ENCODE measurements around the gene OPCML.

The OPCML gene

GRCh38 chr11:132670921-132671675, 861.2 kb downstream of the OPCML start:
- Histone ChIP-seq H3K14ac (ENCODE audit: low read length) (no peak overlapping the region), H3K18ac (ENCODE audit: low read length) (no peak overlapping the region), H4K91ac (ENCODE audit: low read depth, low read length, poor library complexity) (no peak overlapping the region), H2BK15ac (ENCODE audit: low read length) (no peak overlapping the region), H2BK120ac (ENCODE audit: low read depth, low read length) (no peak overlapping the region), H3K27ac (replicated peaks; ENCODE audit: low read length) (no peak overlapping the region), H3K4ac (ENCODE audit: low read length) (no peak overlapping the region), H3K9ac (ENCODE audit: low read depth, low read length, poor library complexity) (no peak overlapping the region), H3K27me3 (ENCODE audit: control insufficient read depth in 3 of 3, insufficient read depth in 3 of 3, low read depth in 1 of 3, low read length in 3 of 3) (no peaks in the 10 kb centered on the region), H3K9me3 (replicated peaks in 1 of 2; ENCODE audit: control insufficient read depth in 2 of 2, insufficient read depth in 1 of 2, low read depth in 1 of 2, low read length in 2 of 2) (no peaks in the 10 kb centered on the region), H2BK5ac (ENCODE audit: low read length) (no peak overlapping the region), H4K8ac (ENCODE audit: low read depth, low read length) (no peak overlapping the region), H3K23ac (ENCODE audit: low read depth, low read length, poor library complexity) (no peak overlapping the region), H2AK5ac (ENCODE audit: low read depth, low read length) (no peak overlapping the region), H2BK12ac (ENCODE audit: low read length) (no peak overlapping the region), H3K79me1 (ENCODE audit: low read depth, low read length) (no peaks in the 10 kb centered on the region), H2AFZ (ENCODE audit: low read length) (no peak overlapping the region), H3K4me2 (ENCODE audit: insufficient read depth, low read length, poor library complexity, severe bottlenecking) (no peak overlapping the region), H3K36me3 (replicated peaks in 1 of 2; ENCODE audit: control insufficient read depth in 2 of 2, insufficient read depth in 2 of 2, low read length in 2 of 2) (no peaks in the 10 kb centered on the region), H3K4me1 (ENCODE audit: control insufficient read depth in 2 of 2, insufficient read depth in 1 of 2, low read depth in 1 of 2, low read length in 2 of 2) (peaks cover 0 to 4% of the 10 kb centered on the region in 2 donors), H3K4me3 (ENCODE audit: low read length in 2 of 2) (no peak overlapping the region)
- no peak for DNase-seq (ENCODE audit: low spot score)
- no CpG with 5 or more reads among the region's 5 CpGs for WGBS, 2 donors (ENCODE audit: extremely low coverage in 2 of 2, insufficient read length in 2 of 2, insufficient replicate concordance in 1 of 2)

GRCh38 chr11:132669949-132670348, 862.4 kb downstream of the OPCML start:
- DNase-seq (ENCODE audit: low spot score), result no peak
- Histone ChIP-seq H2AK5ac (ENCODE audit: low read depth, low read length) (no peak overlapping the region), H3K4me2 (ENCODE audit: insufficient read depth, low read length, poor library complexity, severe bottlenecking) (no peak overlapping the region), H2AFZ (ENCODE audit: low read length) (no peak overlapping the region), H3K4ac (ENCODE audit: low read length) (no peak overlapping the region), H3K27ac (replicated peaks; ENCODE audit: low read length) (no peak overlapping the region), H3K14ac (ENCODE audit: low read length) (no peak overlapping the region), H4K91ac (ENCODE audit: low read depth, low read length, poor library complexity) (no peak overlapping the region), H3K23ac (ENCODE audit: low read depth, low read length, poor library complexity) (no peak overlapping the region), H2BK120ac (ENCODE audit: low read depth, low read length) (no peak overlapping the region), H3K4me1 (ENCODE audit: control insufficient read depth in 2 of 2, insufficient read depth in 1 of 2, low read depth in 1 of 2, low read length in 2 of 2) (peaks cover 0 to 4% of the 10 kb centered on the region in 2 donors), H4K8ac (ENCODE audit: low read depth, low read length) (no peak overlapping the region), H2BK5ac (ENCODE audit: low read length) (no peak overlapping the region), H3K9me3 (replicated peaks in 1 of 2; ENCODE audit: control insufficient read depth in 2 of 2, insufficient read depth in 1 of 2, low read depth in 1 of 2, low read length in 2 of 2) (no peaks in the 10 kb centered on the region), H2BK12ac (ENCODE audit: low read length) (no peak overlapping the region), H3K36me3 (replicated peaks in 1 of 2; ENCODE audit: control insufficient read depth in 2 of 2, insufficient read depth in 2 of 2, low read length in 2 of 2) (no peaks in the 10 kb centered on the region), H3K18ac (ENCODE audit: low read length) (no peak overlapping the region), H3K9ac (ENCODE audit: low read depth, low read length, poor library complexity) (no peak overlapping the region), H3K79me1 (ENCODE audit: low read depth, low read length) (no peaks in the 10 kb centered on the region), H2BK15ac (ENCODE audit: low read length) (no peak overlapping the region), H3K27me3 (ENCODE audit: control insufficient read depth in 3 of 3, insufficient read depth in 3 of 3, low read depth in 1 of 3, low read length in 3 of 3) (no peaks in the 10 kb centered on the region), H3K4me3 (ENCODE audit: low read length in 2 of 2) (no peak overlapping the region)
- no CpG with 5 or more reads among the region's 5 CpGs for WGBS, 2 donors (ENCODE audit: extremely low coverage in 2 of 2, insufficient read length in 2 of 2, insufficient replicate concordance in 1 of 2)

GRCh38 chr11:132665205-132665604, 867.1 kb downstream of the OPCML start:
- no CpG with 5 or more reads among the region's 4 CpGs for WGBS, 2 donors (ENCODE audit: extremely low coverage in 2 of 2, insufficient read length in 2 of 2, insufficient replicate concordance in 1 of 2)
- Histone ChIP-seq H3K27me3 (ENCODE audit: control insufficient read depth in 3 of 3, insufficient read depth in 3 of 3, low read depth in 1 of 3, low read length in 3 of 3) (no peaks in the 10 kb centered on the region), H2AFZ (ENCODE audit: low read length) (no peak overlapping the region), H2BK15ac (ENCODE audit: low read length) (no peak overlapping the region), H2AK5ac (ENCODE audit: low read depth, low read length) (no peak overlapping the region), H2BK120ac (ENCODE audit: low read depth, low read length) (no peak overlapping the region), H4K91ac (ENCODE audit: low read depth, low read length, poor library complexity) (no peak overlapping the region), H3K79me1 (ENCODE audit: low read depth, low read length) (no peaks in the 10 kb centered on the region), H3K18ac (ENCODE audit: low read length) (no peak overlapping the region), H2BK12ac (ENCODE audit: low read length) (no peak overlapping the region), H3K14ac (ENCODE audit: low read length) (no peak overlapping the region), H4K8ac (ENCODE audit: low read depth, low read length) (no peak overlapping the region), H3K36me3 (replicated peaks in 1 of 2; ENCODE audit: control insufficient read depth in 2 of 2, insufficient read depth in 2 of 2, low read length in 2 of 2) (no peaks in the 10 kb centered on the region), H3K23ac (ENCODE audit: low read depth, low read length, poor library complexity) (no peak overlapping the region), H3K9ac (ENCODE audit: low read depth, low read length, poor library complexity) (no peak overlapping the region), H3K4me3 (ENCODE audit: low read length in 2 of 2) (no peak overlapping the region), H3K4me2 (ENCODE audit: insufficient read depth, low read length, poor library complexity, severe bottlenecking) (no peak overlapping the region), H3K4me1 (ENCODE audit: control insufficient read depth in 2 of 2, insufficient read depth in 1 of 2, low read depth in 1 of 2, low read length in 2 of 2) (no peaks in the 10 kb centered on the region), H3K4ac (ENCODE audit: low read length) (no peak overlapping the region), H3K27ac (replicated peaks; ENCODE audit: low read length) (no peak overlapping the region), H3K9me3 (replicated peaks in 1 of 2; ENCODE audit: control insufficient read depth in 2 of 2, insufficient read depth in 1 of 2, low read depth in 1 of 2, low read length in 2 of 2) (no peaks in the 10 kb centered on the region), H2BK5ac (ENCODE audit: low read length) (no peak overlapping the region)
- DNase-seq (ENCODE audit: low spot score), result no peak

GRCh38 chr11:132658696-132659095, 873.6 kb downstream of the OPCML start:
- H4K91ac ChIP-seq (ENCODE audit: low read depth, low read length, poor library complexity), result no peak overlapping the region
- no peak overlapping the region for H2BK12ac ChIP-seq (ENCODE audit: low read length)
- H2AFZ ChIP-seq (ENCODE audit: low read length), result no peak overlapping the region
- H2BK5ac ChIP-seq (ENCODE audit: low read length), result no peak overlapping the region
- no peak overlapping the region for H3K4ac ChIP-seq (ENCODE audit: low read length)
- H3K4me3 ChIP-seq (ENCODE audit: low read length in 2 of 2), result no peak overlapping the region
- H2AK5ac ChIP-seq (ENCODE audit: low read depth, low read length), result no peak overlapping the region
- DNase-seq (ENCODE audit: low spot score), result no peak
- H3K4me2 ChIP-seq (ENCODE audit: insufficient read depth, low read length, poor library complexity, severe bottlenecking), result no peak overlapping the region
- H3K4me1 ChIP-seq (ENCODE audit: control insufficient read depth in 2 of 2, insufficient read depth in 1 of 2, low read depth in 1 of 2, low read length in 2 of 2), result no peaks in the 10 kb centered on the region
- H3K9me3 ChIP-seq (replicated peaks in 1 of 2; ENCODE audit: control insufficient read depth in 2 of 2, insufficient read depth in 1 of 2, low read depth in 1 of 2, low read length in 2 of 2), result peaks cover 0 to 2% of the 10 kb centered on the region in 2 donors
- no peak overlapping the region for H2BK15ac ChIP-seq (ENCODE audit: low read length)
- H3K36me3 ChIP-seq (replicated peaks in 1 of 2; ENCODE audit: control insufficient read depth in 2 of 2, insufficient read depth in 2 of 2, low read length in 2 of 2), result no peaks in the 10 kb centered on the region
- no peak overlapping the region for H3K14ac ChIP-seq (ENCODE audit: low read length)
- H2BK120ac ChIP-seq (ENCODE audit: low read depth, low read length), result no peak overlapping the region
- H3K79me1 ChIP-seq (ENCODE audit: low read depth, low read length), result no peaks in the 10 kb centered on the region
- H3K27me3 ChIP-seq (ENCODE audit: control insufficient read depth in 3 of 3, insufficient read depth in 3 of 3, low read depth in 1 of 3, low read length in 3 of 3), result no peaks in the 10 kb centered on the region
- H3K9ac ChIP-seq (ENCODE audit: low read depth, low read length, poor library complexity), result no peak overlapping the region
- H4K8ac ChIP-seq (ENCODE audit: low read depth, low read length), result no peak overlapping the region
- H3K27ac ChIP-seq (replicated peaks; ENCODE audit: low read length), result no peak overlapping the region
- WGBS, 2 donors (ENCODE audit: extremely low coverage in 2 of 2, insufficient read length in 2 of 2, insufficient replicate concordance in 1 of 2), result no CpG with 5 or more reads among the region's 2 CpGs
- no peak overlapping the region for H3K23ac ChIP-seq (ENCODE audit: low read depth, low read length, poor library complexity)
- no peak overlapping the region for H3K18ac ChIP-seq (ENCODE audit: low read length)
